ENCODE measurements around the gene HNRNPA2B1.

The HNRNPA2B1 gene

DNA sequence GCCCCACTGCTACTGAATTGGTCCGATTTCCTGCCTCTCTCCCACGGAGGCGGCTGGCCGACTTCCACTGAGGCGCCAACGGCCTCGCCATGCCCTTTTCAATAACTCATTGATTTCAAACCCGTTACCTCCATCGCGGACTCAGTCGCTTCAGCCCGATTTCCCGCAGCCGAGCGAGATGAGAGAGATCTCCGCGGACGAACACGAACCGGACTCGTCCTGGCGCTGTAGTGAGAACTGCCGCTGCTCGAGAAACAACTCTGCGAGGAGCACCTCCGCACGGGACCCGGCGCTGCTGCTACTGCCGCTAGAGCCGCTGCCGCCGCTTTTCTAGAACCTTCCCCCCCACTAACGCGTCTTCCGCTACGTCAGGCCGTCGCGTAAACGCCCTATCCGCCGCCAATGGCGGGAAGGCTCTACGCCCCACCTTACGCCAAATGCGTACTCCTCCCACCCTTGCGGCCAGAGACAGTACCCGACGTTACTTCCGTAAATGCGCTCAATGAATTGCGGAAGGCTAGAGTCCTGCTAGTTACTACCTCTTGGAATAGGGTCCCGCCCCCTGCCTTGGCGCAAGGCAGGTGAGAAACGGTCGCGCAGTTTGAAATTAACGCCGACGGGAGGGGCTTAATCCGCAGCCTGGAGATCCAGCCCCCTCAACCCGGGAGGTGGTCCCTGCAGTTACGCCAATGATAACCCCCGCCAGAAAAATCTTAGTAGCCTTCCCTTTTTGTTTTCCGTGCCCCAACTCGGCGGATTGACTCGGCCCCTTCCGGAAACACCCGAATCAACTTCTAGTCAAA lies at the start of gene HNRNPA2B1:
HNRNPA2B1 (minus strand) TSS at position 303 of the 803 bp plus-strand sequence; CDS start at position 134, 169 bp downstream.
- peak; percentile 97 for DNase-seq

DNA sequence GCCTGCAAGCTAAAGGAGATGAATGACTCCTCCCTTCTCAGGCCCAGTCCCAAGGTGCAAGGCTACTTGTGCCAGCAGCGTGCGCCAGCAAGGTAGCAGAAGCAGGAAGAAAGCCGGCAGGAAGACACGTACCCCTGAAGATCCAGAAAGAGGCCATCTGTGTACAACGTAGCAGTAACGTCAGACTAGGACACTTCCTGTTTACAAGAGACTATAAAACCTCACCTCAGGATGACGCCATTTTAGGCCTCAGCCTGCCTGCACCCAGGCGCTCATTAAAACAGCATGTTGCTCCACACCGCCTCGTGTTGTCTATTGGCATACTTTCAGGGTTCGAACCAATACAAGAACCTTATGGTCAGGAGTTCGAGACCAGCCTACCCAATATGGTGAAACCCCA lies 49.7 kb upstream of the HNRNPA2B1 start:
- DNase-seq = no peak

DNA sequence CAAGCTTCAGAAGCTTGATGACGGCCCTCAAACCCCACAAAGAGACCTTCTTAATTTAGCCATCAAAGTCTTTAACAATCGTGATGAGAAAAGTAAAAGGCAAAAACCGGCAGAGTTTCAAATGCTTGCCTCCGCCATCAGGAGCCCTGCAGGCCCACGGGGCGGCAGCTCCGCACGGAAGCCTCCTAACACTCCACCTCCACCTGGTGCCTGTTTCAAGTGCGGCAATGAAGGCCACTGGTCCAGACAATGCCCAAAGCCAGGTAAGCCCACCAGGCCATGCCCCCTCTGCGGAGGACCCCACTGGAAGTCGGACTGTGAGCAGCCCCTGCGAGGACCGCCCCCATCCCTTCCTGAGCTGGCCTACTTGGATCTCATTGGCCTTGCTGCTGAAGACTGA lies 44.6 kb upstream of the HNRNPA2B1 start:
- DNase-seq = no peak

DNA sequence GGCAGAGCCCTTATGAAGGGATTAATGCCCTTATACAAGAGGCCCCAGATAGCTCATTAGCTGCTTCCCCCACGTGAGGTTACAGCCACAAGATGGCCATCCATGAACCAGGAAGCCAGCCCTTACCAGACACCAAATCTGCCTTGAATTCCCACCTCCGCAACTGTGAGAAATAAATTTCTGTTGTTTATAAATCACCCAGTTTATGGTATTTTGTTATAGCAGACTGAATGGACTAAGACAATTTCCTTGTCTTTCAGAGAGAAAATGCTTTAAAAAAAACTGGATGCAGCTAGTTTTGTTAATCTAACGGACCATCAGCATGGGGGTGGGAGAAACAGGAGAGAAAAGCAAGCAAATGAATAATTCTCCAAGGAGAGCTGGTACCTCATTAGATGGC lies 37.5 kb upstream of the HNRNPA2B1 start:
- no peak for DNase-seq

DNA sequence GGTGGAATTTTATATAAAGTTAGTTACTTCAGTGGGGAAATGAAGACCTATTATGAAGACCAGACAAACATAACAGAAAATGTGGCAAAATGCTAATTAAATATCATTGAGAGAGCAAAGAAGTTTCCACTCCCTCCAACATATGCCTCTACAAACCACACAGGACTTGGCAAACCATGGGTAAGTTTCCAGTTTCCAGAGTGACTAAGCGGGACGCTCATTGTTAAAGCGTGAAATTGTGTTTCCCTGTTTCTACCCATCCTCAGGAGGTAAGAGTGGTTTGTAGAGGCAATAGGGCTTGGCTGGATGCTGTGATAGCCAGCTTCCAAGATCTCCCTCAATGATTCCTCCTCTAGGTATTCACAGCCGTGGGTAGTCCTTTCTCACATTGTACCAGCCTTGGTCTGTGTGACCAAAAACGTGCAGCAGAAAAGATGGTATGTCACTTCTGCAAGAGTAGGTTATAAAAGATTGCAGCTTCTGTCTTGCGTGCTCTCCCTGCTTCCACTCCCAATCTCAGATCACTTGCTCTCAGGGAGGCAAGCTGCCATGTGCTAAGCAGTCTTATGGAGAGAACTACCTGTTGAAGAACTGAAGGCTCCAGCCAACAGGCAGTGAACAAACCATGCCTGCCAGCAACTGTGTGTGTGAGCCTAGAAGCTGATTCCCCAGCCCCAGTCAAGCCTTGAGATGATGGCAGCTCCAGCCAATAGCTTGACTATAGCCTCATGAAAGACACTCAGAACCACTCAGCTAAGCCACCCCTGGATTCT lies 36.7 kb upstream of the HNRNPA2B1 start:
- DNase-seq = no peak

DNA sequence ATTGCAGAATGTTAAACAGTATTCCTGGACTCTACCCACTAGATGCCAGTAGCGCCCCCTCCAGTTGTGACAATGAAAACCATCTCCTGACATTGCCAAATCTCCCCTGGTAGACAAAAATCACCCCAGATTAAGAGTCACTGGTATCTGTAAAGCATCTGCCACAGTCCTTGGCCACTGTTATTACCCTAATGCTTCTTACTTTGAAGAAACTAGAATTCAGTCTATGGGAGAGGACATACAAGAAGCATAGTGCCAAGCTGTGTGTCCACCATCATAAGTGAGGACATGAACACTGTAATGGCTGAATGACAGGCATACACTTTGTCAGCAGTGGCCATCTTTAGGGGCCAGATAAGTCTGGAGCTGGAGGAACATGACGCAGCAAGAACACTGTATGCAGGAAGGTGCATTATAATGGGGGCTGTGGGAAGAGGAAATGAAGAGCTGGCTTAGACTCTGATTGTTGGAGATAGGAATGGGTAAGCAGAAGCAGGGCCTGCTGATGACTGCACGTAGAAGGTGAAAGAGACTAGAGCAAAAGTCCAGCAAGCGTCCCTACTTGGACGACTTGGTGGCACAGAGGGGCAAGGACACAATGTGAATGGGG lies 33.5 kb upstream of the HNRNPA2B1 start:
- DNase-seq = peak; percentile 31

DNA sequence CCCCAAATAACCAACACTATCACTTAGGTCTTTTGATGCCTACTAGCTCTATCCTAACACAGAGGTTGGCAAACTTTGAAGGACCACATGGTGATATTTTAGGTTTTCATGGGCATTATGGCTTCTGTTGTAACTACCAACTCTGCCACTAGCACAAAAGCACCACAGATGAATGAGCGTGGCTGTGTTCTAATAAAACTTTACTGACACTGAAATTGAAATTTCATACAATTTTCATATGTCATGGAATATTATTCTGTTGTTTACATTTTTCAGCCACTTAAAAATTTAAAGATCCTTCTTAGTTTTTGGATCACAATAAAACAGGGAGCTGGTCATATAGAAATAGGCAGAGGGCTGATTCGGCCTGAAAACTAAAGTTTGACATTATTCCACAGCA lies 27.4 kb upstream of the HNRNPA2B1 start:
- no peak for DNase-seq

DNA sequence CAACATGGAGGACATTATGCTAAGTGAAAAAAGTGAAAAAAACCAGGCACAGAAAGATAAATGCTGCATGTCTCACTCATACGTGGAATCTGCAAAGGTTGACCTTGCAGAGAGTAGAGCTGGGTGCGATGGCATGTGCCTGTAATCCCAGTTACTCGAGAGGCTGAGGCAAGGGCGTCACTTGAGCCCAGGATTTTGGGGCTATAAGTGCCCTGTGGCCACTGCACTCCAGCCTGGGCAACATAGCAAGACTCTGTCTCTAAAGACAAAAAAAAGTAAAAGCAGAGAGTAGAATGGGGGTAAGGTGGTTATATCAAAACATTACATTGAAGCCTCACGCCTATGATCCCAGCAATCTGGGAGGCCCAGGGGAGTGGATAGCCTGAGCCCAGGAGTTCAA lies 23.8 kb upstream of the HNRNPA2B1 start:
- DNase-seq = no peak

DNA sequence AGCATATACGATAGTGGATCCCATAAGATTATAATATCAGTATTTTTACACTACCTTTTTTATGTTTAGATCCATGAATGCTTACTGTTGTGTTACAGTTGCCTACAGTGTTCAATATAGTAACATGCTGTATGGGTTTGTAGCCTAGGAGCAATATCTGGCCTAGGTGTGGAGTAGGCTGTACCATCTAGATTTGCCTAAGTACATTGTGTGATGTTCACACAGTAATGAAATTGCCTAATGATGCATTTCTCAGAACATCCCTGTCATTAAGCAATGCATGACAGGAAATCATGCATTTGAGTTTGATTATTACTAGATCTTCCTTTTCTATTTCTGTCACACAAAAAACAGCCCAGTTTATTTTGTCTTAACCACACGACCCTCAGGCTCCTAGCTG lies 15.5 kb upstream of the HNRNPA2B1 start:
- DNase-seq = no peak

DNA sequence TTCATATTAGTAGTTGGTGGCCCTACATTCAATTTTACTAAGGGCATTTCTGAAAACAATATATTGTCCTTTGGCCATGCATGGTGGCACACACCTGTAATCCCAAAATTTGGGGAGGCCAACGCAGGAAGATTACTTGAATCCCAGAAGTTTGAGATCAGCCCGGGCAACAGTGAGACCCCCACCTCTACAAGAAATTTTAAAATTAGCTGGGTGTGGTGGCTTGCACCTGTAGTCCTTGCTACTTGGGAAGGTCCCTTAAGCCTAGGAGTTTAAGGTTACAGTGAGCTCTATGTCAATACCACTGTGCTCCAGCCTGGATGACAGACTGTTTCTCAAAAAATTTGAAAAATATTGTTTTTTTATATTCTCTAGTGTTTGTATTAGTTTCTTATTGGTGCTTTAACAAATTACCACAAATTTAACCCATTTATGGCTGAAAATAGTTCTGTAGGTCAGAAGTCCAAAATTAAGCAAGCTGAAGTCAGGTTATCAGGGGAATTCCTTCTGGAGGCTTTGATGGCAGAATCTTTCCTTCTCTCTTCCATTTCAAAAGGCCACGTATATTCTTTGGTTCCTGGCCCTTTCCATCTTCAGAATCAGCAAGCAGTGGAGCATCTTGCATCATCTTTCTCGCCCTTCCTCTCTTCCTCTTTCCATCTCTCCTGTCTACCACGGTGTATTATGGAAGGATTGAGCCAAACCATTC lies 13.4 kb upstream of the HNRNPA2B1 start:
- DNase-seq = no peak

DNA sequence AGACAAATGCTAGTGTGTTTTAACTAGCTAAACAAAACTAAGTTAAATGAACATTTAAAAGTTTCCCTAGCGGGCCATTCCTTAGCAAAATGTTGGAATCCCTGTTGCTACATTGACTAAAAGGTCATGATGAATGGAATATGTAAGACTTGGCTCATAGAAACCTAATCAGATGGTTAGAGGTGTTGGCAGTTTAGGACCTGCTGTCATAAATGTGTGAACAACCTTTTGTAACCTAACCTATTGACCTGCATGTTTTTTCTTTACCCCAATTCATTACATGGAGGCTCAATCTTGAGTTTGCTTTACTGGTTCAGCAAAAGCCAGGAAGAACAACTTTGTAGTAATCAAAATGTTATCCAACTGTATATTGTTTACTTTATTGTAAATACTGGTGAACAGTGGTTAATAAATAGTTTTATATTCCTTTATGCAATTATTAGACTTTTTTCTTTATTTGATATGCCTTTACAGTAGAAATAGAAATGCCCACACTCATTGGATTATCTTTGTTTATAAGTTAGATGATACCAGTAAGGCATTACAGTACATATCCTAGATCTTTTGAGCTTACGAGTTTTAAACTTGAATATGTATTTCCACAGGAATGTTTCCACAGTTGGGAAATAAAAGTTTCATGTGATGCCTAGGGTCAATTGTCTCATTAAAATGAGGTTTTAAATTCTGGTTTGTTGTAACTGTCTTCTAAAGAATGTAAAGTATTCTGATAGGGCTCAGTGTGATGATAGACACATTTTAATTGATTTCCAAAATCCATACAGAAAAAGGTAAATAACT lies 12.6 kb upstream of the HNRNPA2B1 start:
- no peak for DNase-seq

DNA sequence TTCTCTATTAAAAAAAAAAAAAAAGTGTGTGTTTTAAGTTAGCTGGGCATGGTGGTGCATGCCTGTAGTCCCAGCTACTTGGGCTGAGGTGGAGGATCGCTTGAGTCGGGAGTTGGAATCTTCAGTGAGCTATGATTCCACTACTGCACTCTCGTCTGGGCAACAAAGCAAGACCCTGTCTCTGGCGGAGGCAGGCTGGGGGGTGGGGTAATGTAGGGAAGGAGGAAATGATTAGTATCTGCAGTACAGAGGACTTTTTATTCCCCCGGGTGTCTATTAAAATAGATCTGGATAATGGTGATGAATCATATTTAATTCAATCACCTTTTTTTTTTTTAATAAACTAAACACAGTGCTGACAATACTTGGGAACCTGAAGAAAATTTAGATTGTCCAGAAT lies 7.5 kb upstream of the HNRNPA2B1 start:
- no peak for DNase-seq

DNA sequence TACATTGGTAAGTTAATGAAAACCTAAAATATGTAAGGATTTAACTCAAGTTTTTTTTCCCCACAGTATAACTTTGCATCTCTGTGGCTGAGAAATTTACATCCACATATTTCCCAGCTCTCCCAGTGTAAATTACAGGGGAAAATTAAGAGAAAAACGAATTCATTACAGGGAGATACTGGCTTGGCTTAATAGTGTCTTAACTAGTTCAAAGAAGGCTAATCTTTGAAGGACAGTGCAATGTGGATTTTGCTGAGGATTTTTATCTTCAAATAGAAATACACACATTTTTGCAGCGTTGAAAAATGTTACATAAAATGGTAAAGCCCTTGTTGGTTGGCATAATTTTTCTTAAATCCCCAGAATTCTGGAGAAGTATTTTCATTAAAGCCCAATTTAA lies 2.5 kb upstream of the HNRNPA2B1 start:
- DNase-seq = no peak

DNA sequence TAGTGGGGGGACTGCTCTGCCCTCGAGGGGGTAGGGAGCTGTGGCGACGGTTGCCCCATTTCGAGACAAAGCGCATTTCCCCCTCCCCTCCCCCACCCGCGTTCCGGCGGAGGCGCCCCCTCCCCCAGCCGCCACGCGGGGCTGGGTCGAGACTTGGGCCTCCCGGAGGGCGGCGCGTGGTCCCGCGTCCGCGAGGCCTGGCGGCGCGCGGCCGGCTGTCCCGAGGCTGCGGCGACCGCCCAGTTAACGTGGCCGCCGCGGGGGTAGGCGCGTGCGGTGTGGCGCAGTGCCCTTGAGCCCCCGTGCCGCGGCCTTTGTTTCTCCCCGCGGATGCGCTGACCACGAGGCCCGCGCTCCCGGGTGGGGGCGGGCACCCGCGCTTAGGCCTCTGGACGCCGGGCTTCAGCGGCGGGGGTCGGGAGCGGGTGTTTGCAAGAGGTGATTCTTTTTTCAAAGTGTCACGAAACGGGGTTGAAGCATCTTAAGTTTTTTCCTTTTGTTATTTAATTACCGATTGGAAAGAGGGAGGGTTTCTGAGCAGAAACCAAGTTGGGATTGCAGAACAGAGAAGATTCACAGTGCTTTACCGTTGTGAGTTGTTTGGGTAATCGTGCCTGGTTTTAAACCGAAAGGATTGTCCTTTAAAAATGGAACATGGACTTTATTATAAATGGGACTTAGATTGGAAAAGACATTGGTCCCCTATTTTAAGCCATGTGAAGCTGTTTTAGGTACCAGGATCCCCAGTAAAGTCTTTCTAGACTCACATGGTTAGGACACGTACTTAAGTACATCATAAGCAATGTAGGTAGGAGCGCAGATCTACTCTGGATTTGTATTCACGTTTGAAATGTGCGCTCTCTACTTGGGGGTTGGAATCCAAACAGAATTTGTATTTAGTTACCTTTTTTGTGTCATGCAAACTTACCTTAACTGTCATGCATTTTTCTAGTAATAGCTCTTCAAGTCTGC lies 1.8 kb upstream of the HNRNPA2B1 start:
- no peak for DNase-seq

DNA sequence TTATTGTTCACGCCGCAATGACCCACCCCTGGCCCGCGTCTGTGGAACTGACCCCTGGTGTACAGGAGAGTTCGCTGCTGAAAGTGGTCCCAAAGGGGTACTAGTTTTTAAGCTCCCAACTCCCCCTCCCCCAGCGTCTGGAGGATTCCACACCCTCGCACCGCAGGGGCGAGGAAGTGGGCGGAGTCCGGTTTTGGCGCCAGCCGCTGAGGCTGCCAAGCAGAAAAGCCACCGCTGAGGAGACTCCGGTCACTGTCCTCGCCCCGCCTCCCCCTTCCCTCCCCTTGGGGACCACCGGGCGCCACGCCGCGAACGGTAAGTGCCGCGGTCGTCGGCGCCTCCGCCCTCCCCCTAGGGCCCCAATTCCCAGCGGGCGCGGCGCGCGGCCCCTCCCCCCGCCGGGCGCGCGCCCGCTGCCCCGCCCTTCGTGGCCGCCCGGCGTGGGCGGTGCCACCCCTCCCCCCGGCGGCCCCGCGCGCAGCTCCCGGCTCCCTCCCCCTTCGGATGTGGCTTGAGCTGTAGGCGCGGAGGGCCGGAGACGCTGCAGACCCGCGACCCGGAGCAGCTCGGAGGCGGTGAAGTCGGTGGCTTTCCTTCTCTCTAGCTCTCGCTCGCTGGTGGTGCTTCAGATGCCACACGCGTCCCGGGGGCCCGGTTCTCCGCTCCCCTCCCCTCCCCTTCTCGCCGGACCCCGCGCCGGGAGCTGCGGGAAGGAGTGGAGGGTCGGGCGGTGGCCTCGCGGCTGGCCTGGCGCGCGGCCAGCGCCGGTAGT lies 887 bp upstream of the HNRNPA2B1 start, which contains the start of gene CBX3:
CBX3 (plus strand) TSS at position 499 of the 772 bp plus-strand sequence. CDS start 1,254 bp downstream, outside the sequence.
- DNase-seq = peak; percentile 93

DNA sequence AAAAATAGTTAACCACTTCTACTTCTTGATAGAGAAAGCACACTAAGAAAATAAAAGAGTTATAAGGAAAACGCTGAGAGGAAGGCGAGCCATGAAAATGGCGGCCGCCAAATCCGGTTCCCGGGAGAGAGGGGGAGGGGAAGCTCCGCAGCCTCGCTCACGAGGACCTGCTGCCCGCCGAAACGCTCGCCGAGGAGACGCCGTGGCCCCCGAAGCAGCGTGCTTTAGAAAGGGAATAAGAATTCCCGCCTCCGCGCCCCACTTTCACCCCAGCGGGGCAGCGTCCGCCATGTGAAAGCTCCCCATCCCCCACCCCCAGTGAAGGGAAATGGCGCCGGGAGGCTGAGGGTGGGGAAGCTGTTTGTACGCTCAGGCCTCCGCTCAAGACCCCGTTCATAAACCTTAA lies 505 bp downstream of the HNRNPA2B1 start:
- peak; percentile 48 for DNase-seq

DNA sequence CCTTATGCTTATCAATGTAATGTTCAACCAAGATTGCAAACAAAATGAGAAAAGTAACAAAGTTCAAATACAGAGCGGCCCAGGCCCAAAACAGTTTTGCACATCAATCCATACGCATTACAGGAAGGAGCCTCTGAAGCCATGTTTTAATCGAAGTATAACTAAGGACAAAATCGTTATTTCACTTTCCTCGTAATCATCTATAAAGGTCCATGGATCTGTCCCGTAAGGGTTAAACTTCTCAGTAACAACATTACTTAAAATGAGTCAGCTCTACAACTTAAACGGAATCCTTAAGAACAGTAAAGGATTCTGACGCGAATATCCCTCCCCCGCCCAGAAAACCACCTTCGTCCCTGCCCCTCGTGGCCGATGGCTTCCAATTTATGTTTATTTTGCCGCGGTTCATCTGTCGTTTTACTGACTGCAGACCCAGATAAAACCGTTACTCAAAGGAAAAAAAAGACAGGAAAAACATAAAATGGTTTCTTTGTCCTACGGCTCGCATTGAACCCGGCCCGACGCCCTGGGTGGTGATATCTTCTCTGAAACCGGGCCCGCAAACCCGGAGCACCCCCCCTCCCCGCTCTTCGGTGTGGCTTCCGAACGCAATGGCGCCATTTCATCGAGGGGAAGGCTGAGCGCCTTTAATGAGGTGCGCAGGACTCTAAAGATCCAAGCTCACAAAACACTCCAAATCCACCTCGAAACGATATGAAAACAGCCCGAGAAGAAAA lies 1.1 kb downstream of the HNRNPA2B1 start:
- DNase-seq = peak; percentile 46

DNA sequence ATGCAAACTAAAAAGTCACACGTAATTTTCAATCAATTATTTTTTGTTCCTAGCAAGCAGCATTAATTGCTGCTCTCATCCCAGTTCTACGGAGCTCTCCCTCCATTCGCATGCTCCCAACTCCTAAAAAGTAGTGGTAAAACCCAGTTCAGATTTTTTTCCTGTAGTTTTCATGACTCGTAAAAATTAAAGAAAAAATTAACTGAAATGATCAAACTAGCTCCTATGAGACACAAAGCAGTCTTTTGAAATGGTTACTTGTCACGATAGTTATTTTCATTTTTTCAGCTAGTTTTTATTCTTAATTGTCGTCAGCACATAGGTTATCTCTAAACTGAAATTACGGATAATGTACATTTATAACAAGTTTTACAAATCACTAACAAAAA lies 1.8 kb downstream of the HNRNPA2B1 start:
- DNase-seq = no peak

DNA sequence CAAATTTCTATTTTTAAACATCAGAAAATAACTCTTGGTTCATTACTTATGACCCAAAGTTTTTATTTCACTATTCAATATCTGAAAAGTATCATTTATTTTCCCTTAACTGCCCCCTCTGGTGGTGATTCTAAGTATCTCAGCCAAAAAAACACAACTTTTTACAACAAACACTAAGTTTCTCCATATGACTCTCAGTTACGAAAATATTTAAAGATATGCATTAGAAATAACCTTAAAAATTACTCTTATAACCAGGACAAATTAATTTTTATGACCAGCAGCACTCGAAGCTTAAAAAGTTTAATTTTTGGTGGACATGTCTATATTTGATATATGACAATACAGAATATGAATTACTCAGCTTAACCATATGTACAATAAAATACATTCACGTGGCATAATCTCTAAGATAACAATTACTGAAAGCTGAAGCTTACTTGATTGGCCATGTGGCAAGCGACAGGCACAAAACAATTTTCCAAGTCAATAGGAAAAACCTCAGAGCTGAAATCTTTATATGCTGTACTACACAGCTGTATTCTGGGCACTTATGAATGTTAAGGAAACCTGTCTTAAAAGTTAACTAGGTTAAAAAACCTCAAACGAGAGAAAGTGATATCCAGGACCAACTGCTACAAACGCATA lies 2.3 kb downstream of the HNRNPA2B1 start:
- no peak for DNase-seq
